HG03571 (cell line): ENCODE data around the gene DCD.
"Not testable (repeated sequence)": the region's sequence is repeated elsewhere in the genome, so short reads cannot be mapped to it uniquely, and the experiment has no call there.

ENCODE experiments used
- ATAC-seq: cut with Tn5 transposase; IDR thresholded peaks from one replicate; pipeline ENCODE4 v1.9.1; 2021; ENCODE audit not compliant: unreplicated experiment

The DCD gene

DNA sequence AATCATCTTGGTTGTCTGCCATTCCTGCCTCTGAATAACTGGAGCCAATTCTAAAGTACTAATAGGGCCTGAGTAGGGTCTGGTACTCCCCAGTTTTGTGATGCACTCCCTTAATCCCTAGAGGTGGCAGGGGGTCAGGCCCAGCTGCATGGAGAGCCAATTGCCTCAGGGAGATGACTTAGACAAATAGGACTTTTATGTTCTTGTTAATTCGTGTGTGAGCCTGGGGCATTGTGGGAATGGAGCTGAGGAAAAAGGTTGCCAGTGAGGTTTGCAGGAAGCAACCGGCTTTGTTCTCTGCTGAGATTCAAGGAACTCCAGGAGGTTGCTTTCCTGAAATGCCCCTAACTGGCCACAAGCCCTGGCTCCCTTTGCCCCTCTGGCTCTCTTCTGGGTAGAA lies 6.8 kb upstream of the DCD start:
- no peak for ATAC-seq

DNA sequence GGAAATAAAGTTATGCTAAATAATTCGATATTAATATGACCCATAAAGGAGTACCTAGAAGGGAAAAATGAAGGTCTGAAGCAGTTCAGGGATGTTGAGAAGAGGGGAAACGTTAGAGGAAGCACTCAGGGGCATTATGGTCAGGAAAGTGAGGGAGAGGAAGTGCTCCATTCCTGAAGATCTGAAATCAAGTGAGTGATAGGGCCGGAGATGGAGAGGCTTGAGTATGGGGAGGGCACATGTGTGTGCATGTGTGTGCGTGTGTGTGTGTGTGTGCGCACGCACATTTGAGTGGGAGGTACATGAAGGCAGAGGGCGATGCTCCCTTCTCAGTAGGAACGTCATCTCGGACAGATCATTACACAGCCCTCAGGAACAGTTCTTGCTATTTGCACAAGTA lies 4.9 kb upstream of the DCD start:
- ATAC-seq = no peak

DNA sequence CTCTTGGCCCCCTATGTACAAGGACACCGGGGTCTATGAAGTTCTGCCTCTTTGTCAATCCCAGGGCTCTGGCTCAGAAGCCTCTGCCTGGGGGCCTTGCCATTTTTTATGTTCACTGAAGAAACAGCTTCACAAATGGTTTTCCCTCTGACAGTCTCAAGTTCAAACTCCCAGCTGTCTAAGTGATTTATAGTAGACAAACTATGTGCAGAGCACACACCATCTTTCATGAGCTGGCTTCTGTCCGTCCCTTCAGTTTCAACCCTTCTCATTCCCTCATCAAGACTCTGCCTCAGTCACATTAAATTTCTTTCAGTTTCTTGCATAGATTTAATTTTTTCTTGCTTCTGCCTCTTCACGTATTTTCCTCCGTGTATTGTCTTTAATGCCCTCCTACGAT lies 2.7 kb upstream of the DCD start:
- ATAC-seq = no peak

DNA sequence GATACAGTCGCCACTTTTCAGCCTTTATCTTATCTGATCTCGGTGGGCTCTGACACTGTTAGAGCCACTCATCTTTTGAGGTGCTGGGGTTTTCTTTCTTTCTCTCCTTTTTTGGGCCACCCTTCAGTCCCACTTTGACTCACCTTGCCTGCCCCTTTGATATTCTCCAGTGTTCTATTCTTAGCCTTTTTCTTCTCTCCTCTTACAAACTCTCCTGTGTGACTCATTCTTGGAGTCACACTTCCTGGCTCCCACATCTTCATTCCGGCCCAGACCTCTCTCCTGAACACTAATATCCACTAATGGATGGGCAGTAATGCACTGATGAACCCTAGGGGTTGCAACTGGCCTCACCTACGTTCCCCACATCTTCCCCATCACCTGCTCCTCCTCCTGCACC lies 2.2 kb upstream of the DCD start:
- no peak for ATAC-seq

DNA sequence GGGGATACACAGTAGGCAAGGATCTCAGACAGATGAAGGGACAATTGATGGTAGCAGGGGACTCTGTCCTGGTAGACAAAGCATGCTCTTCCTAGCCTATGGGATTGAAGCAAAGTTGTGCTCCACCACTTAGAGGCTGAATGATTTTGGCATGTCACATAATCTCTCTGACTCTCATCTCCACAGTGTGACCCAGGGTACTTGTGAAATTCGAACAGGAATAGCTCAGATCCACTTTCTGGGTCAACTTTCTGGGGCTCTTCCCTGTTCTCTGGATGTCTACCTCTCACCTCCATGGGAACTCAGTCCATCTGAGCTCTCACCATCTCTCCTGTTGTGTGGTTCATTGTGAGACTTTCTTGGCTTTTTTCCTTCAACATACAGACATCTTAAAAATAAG lies 1.7 kb upstream of the DCD start:
- ATAC-seq = no peak

DNA sequence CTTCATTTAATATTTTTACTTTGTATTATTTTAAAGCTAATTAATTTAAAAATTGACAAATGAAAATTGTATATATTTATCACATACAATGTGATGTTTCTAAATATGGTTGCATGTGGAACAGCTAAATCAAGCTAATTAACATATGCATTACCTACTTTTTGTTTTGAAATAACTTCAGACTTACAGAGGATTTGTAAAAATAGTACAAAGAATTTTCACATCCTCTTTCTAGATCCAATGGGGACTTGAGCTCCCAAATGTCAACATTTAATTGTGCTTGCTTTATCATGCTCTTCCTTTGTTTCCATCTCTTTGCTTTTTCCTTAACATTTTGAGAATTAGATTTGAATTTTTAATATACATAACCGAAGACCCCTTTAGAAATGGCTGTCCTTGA lies 6.6 kb downstream of the DCD start:
- no peak for ATAC-seq

DNA sequence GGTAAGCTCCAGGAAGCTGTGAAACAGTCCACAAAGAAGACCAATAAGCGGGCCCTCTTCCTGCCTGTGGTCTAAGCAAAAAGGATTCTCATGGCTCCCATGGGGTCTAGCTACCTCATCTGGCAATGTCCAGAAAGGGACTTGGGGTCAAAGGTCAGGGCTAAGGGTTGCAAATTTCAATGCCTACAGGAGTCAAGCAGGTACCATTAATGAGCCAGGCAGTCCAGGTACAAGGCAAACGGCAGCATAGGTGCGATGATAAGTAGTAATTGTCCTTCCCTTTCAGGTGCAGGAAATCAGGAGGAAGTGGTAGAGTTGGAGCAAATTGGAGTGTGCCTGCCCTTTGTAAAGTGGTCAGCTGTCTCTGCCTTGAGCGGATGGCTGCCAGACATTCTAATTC lies 7.1 kb downstream of the DCD start:
- no peak for ATAC-seq

DNA sequence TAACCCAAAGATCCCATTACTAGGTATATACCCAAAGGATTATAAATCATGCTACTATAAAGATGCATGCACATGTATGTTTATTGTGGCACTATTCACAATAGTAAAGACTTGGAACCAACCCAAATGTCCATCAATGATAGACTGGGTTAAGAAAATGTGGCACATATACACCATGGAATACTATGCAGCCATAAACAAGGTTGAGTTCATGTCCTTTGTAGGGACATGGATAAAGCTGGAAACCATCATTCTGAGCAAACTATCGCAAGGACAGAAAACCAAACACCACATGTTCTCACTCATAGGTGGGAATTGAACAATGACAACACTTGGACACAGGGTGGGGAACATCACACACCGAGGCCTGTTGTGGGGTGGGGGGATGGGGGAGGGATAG lies 9.1 kb downstream of the DCD start:
- ATAC-seq = not testable (repeated sequence)

DNA sequence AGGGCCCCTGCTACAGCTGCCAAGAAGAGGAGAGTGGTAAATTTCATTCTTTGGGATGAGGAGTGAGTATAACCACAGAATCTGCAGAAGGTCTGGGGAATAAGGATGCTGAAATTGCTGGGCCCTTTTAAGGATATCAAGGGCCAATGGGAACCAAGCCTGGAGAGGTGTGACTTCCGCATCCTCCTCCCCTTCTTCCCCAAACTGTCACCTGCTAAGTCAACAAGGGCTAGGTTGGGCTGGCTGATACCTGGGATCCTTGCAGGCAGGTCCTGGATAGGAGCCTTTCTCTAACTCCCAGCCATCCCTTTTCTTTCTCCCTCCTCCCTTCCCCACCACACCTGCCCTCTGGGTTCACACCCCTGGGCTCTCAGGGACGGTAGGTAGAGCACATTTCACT lies 13.4 kb downstream of the DCD start, which contains the start of gene LACRT:
Gene LACRT, minus strand, starts transcription at position 101 of the 400 bp plus-strand sequence. Its CDS starts 54 bp downstream, at position 47.
- ATAC-seq = no peak

DNA sequence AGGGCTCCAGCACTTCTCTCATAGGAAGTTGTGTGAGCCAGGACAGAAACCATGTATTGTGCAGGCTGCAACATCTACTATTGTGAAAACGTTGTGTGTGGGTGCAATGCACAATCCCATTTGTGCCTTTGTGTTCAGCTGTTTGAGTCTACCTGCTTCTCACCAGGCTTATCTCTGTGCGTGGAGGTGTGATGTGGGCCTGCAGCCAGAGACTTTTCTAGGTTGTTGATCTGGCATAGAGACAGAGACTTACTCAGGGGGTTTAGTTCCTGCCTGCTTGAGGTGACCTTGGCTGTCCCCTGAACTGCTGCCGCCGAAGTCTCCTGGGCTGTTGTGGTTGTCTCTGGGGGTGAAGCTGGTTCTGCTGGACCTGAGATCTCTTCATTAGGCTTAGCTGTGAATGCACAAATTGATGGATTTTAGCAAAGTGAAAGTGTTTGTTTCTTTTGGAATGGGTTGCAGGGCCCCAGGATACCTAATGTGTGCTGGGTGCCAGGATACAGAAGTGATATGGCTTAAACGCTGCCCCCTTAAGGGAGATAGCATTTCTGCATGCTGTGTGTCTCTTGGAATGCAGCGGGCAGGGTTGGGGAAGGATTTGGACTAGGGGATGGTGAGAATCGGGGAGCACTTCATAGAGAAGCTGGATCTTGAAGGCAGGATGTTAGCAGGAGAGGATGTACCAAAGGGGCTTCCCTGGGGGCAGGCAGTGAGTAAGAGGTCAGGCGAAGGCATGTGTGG lies 16.0 kb downstream of the DCD start:
- ATAC-seq = no peak

DNA sequence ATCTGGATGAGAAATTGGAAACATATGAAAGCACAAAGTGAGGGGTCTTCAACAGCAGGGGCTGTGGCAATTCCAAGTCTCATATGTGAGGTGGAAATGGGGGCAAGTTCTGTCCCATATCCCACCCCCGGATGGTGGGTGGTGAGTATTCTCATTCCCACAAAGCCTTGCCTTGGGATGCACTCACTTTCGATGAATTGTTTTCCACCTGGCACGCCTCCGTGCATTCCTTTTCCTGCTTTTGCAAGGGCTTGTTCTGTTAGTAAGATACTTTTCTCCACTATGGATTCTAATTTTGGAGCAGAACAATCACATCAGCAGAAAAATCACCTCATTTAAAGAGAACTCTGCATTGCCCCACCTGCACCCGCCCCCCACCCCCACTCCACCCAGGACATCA lies 16.6 kb downstream of the DCD start:
- no peak for ATAC-seq

DNA sequence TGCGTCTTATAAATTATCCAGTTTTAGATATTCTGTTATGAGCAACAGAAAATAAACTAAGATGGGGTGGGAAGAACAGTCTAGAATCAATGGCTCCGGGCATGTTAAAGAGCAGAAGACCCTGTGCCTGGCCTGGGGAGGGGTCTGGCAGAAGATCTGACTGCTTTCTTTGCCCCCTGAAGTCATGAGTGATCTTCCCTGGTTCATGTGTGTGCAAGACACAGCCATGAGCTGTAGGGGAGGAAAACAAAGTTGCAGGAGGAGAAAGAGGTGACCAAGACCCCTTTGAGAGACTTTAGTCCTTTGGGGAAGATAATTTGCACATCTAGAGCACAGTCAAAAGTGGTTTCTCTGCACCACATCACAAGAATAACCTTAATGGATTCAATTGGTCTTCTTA lies 18.2 kb downstream of the DCD start:
- ATAC-seq = no peak

DNA sequence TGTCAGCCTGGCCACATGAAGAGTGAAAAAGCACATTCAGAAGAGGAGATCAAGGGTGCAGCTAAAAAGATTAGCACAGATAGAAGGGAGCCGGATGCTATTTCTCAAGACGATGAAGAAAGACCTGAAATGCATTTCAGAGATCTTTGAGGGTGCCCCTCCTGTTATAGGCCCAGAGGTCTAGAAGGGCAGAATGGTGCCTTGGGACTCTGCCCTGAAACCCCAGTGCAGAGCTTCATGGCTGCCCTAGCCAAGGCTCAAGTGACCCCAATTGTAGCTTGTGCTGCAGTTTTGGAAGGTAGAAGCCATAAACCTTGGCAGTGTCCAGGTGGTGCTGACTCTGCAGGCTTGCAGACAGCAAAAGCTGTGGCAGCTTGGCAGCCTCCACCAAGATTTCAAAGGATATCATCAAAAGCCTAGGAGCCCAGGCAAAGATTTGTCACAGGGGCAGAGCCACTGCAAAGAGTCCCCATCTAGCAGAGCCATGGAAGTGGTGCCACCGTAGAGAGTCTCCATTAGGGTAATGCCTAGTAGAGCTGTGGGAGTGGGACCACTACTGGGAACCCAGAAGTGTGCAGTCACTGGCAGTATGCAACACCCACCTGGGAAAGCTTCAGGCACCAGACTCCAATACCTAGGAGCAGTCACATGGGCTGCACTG lies 19.8 kb downstream of the DCD start:
- no peak for ATAC-seq

DNA sequence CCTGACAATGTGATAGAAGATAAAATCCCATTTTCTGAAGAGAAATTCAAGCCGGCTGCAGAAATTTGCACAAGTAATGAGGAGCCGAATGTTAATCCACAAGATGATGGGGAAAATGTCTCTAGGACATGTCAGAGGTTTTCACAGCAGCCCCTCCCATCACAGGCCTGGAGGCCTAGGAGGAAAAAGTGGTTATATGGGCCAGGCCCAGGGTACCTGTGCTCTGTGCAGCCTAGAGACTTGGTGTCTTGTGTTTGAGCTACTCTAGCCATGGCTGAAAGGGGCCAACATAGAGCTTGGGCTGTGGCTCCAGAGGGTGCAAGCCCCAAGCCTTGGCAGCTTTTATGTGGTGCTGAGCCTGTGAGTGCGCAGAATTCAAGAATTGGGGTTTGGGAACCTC lies 20.9 kb downstream of the DCD start:
- ATAC-seq = no peak

DNA sequence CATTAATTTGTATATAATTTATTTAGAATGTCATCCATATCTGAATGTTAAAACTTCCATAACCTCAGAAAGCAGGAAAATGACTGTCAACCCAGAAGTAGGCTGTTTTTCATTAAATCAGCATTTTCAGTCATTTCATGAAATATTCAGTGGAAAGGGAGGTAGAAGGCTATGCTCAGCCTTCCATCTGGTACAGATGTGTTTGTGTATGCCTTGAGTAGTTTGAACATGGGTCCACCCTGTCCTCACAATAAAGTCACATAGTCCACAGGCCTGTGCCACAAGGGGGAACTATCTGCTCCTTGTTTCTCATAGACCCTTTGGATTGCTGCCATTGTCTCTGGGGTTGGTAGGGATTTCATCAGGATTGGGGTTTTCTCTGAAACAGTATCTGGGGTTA lies 22.6 kb downstream of the DCD start:
- ATAC-seq = no peak

DNA sequence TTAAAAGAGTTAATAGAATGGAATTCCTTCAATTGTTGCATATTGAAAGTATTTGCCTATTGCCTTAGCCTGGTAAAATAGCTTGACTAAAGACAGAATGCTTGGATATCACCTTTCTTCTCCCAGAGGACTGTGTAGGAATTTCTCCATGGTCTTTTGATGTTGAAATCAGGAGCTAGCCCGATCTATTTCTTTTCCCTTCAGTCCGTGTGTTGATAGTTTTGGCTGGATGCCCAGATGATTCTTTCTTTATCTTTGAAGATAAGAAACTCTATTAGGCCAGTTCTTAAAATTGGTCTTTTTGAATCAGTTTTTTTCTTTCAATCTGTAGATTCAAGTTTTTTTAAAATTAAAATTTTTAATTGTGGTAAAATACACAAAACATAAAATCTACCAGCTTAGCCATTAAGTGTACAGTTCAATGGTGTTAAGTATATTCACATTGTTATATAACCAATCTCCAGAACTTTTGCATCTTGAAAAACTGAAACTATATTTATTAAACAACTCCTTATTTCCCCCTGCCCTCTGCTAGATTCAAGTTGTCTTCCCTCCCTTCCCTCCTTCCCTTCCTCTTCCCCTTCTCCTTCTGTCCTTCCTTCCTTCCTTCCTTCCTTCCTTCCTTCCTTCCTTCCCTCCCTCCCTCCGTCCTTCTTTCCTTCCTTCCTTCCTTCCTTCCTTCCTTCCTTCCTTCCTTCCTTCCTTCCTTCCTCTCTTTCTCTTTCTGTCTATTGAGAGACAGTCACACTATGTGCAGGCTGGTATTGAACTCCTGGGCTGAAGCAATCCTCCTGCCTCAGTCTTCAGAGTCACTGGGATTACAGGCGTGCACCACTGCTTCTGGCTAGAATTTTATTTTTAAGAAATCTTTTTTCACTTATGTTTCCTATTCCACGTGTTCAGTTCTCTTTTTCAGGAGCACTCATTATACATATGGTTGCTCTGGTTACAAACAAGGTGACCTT lies 23.6 kb downstream of the DCD start:
- no peak for ATAC-seq

DNA sequence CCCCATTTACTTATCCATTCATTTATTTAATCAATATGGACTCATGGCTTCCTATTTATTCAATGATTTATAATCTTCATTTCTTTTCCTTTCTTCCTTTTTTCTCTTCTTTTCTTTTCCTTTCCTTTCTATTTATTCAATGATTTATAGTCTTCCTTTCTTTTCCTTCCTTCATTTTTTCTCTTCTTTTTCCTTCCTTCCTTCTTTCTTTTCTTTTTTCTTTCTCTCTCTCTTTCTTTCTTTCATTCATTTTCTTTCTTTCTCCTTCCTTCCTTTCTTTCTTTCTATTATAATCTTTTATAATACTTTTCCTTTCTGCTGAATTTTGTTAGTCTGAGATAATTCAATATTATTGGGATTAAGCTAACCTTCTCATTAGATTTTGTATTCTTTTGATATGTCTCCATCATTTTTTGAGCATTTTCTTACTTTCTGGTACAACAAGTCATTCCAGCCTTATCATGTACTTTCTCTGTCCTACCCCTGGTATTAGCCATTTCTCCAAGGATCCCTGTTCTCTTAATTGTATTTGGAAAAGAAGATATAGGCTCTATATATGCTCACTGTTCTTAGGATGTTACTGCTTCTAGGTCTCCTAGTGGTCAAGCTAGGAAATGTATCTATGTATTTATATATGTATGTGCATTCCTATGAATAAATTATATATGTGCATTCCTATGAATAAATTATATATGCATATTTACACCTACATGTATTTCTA lies 25.5 kb downstream of the DCD start:
- ATAC-seq = no peak

DNA sequence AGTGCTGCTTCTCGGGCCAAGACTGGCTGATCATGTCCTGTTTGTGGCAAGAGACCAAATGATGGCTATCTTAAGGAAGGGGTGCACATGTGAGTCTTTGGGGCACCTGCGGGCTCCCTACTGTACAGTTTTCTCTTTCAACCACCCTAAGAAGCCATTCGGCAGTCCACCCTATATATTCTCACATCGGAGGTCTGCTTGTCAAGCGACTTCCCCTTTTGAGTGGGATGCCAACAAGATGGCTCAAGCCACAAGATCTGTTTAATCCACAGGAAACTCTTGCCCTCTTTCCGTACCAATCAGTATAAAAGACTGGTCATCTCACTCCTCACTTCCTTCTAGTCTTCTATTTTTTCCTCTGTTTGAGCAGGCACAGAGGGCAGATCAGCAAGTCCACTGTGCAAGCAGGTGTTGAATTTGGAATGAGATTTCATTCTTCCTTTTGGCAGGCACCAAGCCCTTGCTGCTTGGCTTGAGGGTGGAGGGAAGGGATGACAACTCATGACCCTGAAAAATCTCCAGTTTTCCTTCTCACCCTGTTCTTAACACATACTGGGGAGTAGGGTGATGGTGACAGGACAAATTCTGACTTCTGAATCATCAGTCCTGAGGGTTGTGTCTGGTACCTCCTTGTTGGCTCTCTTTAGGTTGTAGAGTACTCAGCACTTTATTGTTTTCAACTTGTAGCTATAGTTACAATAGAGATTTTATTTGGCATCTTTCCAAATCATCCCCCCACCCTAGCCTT lies 31.1 kb downstream of the DCD start:
- no peak for ATAC-seq

DNA sequence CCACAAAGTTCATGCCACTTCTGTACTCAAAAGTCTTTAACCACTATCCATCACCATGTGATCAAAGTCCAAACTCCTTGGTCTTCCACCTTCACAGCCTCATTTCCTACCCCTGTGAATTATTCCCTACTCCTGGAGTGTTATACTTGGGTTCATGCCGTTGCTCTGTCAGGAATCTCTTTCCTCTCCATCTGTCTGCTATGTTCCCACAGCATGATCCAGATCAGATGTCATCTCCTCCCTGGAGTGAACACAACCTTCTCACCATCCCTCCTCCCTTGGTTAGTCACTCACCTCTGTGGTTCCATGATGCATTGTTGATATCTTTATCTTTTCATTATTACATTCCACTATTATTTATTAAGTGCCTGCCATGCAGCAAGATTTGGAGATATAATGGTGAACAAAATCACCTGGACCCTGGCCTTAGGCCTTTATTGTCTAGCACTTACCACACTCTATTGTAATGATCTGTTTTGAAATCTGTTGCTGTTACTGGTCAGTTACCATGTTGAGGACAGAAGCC lies 35.9 kb downstream of the DCD start:
- ATAC-seq = no peak

DNA sequence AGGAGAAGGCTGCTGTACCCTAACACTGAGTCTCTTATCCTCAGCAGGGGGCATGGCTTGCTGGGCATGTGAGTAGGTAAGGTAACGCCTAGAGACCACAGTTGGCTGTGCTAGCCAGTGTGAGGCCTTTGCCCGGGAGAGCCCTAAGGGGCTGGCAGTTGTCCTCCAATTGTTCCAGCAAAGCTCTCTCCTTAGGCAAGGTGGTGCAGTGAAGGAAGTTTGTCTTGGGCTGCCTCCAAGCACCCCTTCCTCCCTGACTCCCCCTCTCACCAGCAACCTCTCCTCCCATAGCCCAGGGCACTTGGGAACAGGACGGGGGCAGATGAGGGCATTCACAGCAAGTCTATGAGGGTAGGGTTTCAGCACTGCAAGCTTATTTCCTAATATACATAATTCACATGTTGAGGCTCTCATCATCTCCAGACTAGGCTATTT lies 36.4 kb downstream of the DCD start:
- ATAC-seq = no peak
